COLO829 (cell line): ENCODE results near the gene SPHK2.
A peak's percentile ranks its signal among the peaks of the same experiment; 100 is the strongest.
"Not testable (repeated sequence)": the region's sequence is repeated elsewhere in the genome, so short reads cannot be mapped to it uniquely, and the experiment has no call there.

Experiments used
- DNase-seq: peaks from one replicate; pipeline ENCODE4 v3.0.0; 2012; ENCODE audit warnings: low spot score

The SPHK2 gene

DNA sequence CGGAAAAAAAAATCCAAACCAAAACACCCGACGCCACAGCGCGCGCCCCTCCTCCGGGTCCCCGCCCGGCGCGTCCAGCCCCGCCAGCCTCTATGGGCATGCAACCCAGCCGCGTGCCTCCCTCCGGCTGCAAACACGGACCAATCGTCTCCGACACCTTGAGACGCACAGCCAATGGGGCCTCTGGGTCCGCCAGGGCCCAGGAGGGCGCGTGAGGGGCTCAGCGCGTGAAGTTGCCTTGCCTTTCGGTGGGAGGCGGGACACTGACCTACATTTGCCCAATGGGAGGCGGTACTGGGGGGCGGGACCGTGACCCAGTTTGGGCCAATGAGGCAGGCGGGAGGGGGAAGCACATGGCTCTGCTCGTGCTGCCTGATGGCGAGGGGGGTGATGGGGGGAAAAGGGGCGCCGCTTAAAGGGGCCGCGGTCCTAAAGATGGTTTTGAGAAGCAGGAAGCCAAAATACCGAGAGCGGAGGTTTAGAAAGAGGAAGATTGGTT lies 18.2 kb downstream of the SPHK2 start:
- DNase-seq, result peak; percentile 98

DNA sequence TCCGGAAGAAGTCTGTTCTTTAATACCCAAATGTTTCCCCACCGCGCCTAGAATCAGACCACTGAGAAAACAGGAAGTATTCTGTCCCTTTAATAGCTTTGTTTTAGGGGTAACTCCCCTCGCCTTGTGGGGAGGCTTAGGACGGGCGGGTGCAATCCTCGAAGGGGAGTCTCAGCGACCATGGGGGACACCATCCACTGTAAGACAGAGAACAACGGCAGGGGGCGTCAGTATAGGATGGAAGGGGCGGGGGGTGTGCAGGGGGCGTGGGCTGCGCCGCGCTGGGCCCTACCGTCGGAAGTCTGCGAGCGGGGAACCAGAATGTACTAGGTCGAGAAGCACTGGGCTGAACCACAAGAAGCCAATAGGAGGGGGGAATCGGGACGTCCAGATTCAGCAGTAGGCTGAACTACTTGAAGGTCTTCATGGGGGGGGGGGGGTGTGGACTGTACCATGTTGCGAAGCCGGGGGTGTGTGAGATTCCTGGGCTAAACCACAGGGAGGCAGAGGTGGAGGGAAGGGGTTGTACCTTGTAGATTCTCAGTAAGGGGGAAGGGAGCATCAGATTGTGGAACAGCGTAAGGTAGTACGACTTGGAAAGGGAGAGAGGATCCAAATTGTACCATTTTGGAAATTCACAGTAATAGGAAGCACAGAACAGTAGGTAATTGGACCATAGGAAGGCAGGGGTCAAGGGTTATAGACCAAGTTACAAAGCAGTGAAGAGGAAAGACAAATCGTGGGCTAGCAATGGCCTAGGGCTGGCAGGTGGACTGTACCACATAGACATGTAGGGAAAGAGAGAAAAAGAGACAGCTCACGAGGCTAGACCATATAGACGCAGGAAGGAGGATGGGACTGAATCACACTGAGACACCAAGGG lies 18.9 kb downstream of the SPHK2 start:
- peak; percentile 95 for DNase-seq

DNA sequence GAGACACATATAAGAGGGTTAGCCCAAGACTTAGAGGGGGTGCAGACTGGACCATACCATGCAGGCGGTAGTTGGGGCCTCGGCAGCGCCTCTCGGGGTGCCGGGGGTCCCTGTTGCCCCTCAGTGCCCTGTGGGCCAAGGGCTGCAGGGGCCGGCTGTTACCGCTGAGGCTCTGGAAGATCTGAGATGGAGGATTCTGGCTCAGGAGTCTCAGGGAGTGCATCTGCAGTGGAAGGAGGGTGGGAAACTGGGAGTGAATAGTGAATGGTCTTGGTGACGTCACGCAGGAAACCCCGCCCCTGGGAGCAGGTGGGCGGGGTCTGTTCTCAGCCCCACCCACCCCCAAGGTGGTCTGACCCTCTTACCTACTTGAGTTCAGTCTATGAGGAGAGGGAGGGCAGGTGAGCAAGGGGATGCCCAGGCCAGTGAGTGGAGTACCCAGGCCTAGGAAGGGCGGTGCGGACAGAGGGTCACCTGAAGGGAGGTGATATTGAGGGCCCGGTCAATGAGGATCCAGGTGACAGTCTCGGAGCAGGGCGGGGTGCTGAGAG lies 19.6 kb downstream of the SPHK2 start:
- DNase-seq, result no peak

DNA sequence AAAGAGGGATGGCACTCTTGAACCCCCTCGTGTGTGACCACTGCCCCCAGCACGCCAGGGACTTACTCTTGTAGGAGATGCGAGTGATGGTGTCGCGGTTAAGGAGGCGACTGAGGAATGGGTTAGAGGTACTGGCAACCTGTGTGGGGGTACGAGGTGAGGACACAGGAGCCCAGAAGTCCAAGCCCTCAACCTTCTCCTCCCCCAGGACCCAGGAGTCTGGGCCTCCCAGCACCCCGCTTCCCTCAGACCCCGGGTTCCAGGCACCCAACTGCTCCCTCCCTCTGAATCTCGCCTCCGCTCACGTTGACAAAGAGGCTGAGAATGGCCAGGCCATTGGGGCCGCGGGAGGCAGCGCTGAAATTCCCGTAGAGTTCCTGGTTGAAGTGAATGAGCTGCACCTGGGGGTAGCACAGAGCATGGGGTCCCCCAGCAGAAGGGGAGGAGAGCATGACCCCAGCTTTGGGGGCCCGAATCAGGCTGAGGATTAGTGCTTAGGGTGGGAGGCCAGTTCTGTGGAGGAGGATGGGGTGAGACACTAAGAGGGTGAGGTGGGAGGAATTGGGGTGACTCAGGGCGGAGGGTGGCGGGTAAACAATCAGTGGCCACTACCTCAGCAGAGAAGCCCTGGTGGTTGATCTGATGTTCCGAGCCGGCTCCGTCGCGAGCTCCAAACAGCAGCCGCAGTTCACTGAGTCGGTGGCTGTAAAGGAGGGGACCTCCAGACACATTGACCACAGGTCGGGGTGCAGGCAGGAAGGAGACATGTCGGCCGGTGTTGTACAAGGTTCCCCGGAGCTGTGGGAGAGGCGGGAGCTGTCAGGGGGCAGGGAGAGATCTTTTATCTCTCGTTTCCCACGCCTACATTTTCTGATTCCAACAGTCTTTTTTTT lies 20.4 kb downstream of the SPHK2 start:
- DNase-seq, result no peak

DNA sequence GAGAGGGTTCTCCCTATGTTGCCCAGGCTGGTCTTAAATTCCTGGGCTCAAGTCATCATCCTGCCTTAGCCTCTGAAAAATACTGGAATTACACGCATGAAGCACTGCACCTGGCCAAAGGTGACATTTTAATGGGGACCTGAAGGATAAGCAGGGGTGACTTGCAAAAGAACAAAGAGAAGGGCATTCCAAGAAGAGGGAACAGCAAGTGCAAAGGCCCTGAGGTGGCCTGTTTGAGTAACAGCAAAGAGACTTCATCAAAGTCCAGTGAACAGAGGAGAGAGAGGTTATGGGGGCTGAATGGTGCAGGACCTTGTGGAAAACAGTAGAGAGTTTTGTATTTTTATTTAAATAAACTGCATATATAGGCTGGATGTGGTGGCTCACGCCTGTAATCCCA lies 22.5 kb downstream of the SPHK2 start:
- DNase-seq, result no peak

DNA sequence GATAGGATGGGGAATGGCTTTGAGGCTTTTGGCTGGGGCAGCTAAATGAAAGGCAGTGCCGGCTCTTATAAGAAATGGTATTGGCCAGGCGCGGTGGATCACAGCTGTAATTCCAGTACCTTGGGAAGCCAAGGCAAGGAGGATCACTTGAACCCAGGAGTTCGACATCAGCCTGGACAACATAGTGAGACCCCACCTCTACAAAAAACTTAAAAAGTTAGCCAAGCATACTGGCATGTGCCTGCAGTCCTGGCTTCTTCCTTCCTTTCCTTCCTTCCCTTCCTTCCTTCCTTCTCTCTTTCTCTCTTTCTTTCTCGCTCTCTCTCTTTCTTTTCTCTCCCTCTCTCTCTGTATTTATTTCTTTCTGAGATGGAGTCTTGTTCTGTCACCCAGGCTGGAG lies 23.6 kb downstream of the SPHK2 start:
- DNase-seq, result no peak

DNA sequence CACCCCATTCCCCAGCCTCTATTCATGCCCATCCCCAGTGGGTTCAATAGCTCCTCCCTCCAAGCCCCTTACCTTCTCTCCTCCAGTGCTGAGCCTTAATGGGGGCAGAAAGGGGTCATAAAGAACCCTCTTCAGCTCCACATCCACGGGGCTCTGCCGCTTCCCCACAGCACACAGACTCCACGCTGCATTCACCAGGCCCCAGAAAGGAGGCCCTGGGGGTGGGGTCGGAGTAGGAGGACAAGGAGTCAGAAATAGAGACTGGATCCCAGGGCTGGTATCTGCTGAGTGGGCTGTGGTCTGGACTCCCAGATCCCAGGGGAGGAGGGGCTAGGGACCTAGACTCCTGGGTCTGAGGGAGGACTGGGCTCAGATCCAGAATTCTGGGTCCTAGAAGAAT lies 25.0 kb downstream of the SPHK2 start:
- no peak for DNase-seq

DNA sequence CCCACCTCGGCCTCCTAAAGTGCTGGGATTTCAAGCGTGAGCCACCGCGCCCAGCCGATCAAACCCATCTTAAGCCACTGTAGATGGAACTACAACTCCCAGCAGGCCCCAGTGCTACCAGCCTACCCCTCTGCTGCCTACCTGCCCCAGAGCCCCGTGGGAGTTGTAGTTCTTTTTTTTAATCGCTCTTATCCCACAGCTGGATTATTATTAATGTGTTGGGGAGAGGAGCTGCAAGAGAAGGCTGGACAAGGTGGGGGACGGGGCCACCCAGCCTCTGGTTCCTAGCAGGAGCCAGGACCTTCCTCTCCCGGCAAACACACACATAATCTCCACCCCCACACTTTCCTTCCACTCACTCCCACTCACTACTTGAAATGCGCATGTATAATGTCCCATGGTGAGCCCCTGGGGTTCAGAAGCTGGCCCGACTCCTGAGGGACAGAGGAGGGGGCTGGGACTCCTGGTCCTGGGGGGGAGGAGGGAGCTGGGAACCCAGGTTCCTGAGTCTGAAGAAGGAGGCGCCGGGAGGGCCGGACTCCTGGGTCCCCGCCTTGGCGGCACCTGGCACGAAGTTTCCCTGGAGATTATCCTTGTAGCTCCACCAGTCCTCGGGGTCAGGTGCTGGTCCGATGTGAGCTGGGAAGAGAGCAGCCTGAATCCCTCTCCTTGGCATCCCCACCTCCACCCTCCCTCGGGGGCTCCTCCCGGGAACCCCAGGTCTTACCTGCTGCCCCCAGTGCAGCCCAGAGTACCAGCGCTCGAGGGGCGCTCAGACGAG lies 25.7 kb downstream of the SPHK2 start:
- peak; percentile 77 for DNase-seq

DNA sequence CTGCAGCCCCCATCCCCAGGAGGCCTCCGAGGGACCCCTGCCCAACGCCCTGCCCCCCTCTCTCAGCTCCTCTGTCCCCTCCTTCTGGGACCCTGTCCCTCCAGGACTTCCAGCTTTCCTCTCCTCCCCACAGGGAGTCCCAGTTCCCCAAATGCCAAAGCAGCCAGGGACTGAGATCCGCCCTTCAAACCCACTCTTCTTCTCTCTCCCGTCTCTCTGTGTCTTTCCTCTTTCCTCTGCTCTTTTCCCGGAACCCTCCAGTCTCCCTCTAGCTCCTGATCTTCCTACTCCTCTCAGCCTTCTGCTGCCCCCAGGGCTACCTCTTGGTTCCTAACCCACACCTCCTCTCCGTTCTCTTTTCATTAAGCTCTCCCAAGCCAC lies 26.3 kb downstream of the SPHK2 start:
- no peak for DNase-seq

DNA sequence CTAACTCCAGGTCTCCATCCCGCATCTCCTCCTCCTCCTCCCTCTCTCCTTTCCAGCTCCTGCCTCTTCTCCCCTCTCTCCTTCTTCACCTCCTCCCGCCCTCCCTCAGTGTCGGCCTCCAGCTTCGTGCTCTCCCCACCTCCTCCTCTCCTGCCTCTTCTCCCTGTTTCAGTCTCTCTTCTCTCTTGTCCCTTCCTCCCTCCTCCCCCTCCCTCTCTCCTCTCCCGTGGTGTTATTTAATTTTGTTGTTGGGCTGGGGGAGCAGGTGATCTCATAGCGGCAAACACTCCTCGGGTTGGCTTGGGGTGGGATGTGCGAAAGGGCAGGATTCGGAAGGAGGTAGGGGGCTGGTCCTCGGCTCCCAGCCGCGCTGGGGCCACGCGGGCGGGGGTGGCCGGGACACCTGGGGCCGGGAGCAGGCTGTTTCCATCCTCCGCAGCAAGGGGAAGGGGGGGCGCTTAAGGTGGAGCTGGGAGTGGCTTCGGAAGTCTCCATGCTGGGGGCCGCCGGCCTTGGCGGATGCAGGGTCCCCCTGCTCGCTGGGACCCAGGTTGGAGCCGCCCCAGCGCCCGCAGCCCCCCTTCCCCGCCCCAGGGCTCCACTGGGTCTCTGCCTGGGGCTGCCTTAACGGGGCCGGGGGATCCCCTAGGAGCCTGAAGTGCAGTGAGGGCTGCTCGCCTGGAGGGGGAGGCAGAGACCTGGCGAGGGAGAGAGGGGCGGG lies 26.9 kb downstream of the SPHK2 start, which contains the start of gene CA11:
TSS of gene CA11 (minus strand) at position 187 of the 721 bp plus-strand sequence. CDS start 555 bp downstream, outside the sequence.
- DNase-seq, result peak; percentile 74

DNA sequence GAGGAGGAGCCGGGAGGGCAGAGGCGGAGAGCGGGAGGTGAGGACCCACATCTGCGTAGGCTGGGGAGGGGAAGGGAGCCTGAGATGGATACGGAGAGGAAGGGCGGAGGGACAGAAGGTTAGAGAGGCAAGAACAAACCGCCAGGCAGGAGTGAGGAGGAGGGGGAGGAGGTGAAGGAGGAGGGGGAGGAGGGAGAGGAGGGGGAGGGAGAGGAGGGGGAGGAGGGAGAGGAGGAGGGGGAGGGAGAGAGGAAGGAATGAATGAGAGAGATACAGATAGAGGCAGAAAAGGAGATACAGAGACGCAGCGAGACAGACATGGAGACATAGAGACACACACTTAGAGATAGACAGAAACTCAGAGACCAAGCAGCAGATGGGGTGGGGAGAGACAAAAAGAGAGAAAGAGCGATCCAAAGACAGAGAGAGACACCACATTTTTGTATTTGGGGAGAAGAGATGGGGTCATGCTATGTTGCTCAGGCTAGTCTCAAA lies 27.5 kb downstream of the SPHK2 start:
- DNase-seq, result no peak

DNA sequence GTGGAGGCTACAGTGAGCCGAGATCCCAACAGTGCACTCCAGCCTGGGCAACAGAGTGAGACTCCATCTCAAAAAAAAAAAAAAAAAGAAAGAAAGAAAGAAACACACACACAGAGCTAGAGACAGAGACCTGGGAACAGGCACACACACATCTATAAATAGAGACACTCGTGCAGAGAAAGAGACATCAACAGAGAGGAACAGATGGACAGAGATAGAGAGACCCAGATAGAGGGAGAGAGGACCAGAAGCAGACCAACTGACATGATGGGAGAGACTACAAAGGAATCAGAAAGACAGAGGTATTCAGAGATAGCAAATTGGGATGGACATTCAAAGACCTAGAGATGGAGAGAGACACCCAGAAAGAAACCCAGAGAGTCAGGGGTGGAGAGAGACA lies 28.8 kb downstream of the SPHK2 start:
- no peak for DNase-seq

DNA sequence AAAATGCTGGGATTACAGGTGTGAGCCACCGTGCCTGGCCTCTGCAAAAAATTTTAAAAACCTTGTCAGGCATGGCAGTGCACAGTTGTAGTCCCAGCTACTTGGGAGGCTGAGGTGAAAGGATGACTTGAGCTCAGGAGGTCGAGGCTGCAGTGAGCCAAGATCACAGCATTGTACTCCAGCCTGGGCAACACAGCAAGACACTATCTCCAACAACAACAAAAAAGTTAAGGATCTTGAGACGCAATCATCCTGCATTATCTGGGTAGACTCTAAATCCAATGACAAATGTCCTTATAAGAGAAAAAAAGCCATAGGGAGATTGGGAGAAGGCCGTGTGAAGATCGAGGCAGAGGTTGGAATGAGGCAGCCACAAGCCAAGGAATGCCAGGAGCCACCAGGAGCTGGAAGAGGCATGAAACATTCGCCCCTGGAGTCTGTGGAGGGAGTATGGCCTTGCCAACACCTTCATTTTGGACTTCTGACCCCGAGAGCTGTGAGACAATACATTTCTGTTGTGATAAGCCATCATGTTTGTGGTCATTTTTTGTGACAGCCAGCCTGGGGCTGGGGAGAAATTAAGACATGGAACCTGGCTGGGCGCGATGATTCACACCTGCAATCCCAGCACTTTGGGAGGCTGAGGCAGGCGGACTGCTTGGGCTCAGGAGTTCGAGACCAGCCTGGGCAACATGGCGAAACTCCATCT lies 31.8 kb downstream of the SPHK2 start:
- DNase-seq, result no peak

DNA sequence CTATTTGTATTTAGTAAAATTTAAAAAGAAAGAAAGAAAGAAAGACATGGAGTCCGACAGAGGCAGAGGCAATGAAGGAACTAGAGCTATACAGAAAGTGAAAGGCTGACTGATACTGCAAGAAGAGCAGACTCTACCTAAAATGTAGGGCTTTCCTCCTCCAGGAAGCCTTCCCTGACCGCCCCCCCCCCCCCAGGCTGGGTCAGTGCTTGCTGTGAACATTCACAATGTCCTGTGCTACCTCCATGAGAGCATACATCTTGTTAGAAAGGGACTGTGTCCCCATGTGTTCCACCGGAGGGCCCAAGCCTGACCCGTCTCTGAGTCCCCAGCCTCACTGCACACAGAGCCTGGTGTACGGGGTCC lies 32.4 kb downstream of the SPHK2 start:
- DNase-seq, result no peak

DNA sequence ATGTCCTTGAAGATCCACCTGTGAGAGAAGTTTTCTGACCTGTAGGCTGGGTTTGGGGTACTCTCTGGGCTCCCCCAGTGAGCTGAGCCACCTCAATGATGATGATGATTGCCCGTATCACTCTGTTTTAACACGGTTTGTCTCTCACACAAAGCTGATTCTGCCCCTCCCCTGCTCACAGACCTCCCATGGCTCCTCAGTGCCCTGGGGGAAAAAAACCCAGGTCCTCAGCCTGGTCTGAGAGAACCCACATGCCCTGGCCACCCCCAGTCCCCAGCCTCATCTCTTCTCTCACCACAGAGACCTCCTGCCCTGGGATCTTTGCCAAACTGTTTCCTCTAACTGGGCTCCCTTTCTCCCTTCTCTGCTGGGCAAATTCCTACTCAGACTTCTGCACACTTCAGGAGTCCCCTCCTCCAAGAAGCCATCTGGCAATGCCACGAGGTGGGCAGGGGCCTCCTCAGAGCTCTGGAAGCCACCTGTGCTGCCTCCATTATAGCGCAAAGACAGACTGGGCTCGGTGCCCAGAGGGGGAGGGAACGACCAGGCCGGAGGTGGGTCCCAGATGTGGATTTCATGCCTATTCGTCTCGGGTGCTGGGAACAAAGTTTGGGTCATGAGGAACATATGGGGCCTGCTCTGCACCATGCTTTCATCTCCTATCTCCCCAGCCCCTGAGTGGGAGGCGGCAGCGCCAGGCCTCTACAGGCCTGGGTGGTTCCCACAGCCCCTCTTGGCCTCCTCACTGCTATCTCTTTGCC lies 35.2 kb downstream of the SPHK2 start:
- DNase-seq, result no peak

DNA sequence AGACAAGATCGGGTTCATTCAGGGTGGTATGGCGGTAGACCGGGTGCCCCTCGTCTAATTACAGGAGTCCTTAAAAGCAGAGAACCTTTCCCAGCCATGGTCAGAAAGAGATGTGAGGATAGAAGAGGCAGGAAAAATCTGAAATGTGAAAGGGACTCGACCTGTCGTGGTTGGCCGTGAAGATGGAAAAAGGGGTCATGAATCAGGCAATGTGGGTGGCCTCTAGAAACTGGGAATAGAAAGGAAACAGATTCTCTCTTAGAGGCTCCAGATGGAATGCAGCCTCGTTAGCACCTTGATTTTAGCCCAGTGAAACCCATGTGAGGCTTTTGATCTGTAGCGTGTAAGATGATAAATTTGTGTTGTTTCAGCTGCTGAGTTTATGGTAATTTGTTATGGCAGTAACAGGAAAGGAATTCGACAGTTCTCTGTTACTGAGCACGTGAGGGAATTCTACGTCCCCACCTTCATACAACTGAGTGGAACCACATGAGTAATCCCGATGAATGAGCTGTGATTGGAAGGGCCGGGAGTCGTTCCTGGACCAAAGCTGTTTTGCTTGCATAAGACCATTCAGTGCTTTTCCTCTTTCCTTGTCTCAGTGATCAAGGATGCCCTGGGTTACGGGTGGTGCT lies 37.7 kb downstream of the SPHK2 start:
- no peak for DNase-seq

DNA sequence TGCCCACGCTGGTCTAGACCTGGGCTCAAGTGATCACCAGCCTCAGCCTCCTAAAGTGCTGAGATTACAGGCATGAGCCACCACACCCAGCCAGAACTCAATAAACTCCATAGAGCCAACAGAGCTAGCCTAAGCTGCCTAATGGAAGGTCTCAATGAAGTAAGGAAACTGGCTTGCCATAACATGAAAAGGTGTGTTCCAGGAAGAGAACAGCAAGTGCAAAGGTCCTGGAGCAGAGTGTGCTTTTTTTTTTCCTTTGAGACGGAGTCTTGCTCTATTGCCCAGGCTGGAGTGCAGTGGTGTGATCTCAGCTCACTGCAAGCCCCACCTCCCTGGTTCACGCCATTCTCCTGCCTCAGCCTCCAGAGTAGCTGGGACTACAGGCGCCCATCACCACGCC lies 38.5 kb downstream of the SPHK2 start:
- not testable (repeated sequence) for DNase-seq

DNA sequence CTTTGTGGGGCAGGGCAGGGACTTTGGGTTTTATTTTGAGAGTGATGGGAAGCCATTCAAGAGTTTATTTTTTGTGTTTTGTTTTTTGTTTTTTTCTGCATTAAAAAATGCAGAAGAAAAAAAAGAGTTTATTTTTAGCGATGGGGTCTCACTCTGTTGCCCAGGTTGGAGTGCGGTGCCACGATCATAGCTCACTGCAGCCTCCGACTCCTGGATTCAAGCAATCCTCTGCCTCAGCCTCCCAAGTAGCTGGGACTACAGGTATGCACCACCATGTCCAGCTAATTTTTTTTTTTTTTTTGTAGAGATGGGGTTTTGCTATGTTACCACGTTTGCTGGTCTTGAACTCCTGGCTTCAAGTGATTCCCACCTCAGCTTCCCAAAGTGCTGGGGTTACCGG lies 39.2 kb downstream of the SPHK2 start:
- no peak for DNase-seq

DNA sequence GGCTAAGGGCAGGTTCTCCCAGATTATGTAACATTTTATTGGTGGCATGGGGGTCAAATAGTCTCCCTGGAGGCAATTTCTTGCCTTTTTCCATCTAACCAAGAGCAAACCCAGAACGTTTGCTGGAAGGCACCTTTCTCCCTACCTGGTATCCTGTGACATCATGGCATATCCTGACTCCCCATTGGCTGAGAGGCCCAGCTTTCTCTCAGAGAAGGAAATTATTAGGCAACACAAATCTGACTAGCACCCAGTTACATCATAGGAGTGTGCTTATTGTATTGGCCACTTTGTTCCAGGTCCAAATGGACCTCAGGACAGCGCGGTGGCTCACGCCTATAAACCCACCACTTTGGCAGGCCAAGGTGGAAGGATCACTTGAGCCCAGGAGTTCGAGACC lies 40.5 kb downstream of the SPHK2 start:
- no peak for DNase-seq
